DND-41 (cell line): ENCODE results near the gene LZTFL1.

Experiments used
- ATAC-seq: fragments of 200-7000 bp; cut with Tn5 transposase; 3 replicates; pipeline ENCODE4 v1.9.1; 2021; ENCODE audit warnings: low read depth; ENCODE audit not compliant: insufficient read depth
- DNase-seq: peaks from one replicate; pipeline ENCODE4 v3.0.0-alpha.2; 2020
- H2AFZ ChIP-seq: 2 replicates; pipeline ENCODE4 v1.6.0; 2012; ENCODE audit warnings: low read depth, low read length
- H3K27ac ChIP-seq: 2 replicates; pipeline ENCODE4 v1.5.1; 2012; ENCODE audit warnings: low read length, inconsistent platforms
- H3K27me3 ChIP-seq: fragments of 200-600 bp; sonication (generic); 2 replicates; pipeline ENCODE4 v1.6.0; 2012; ENCODE audit warnings: low read length, mild to moderate bottlenecking, inconsistent platforms; ENCODE audit not compliant: insufficient read depth, poor library complexity
- H3K36me3 ChIP-seq: 2 replicates; pipeline ENCODE4 v1.5.1; 2012; ENCODE audit warnings: low read length, inconsistent platforms; ENCODE audit not compliant: insufficient read depth
- H3K4me1 ChIP-seq: 2 replicates; pipeline ENCODE4 v1.5.1; 2012; ENCODE audit warnings: mild to moderate bottlenecking, low read length; ENCODE audit not compliant: insufficient read depth
- H3K4me2 ChIP-seq: 2 replicates; pipeline ENCODE4 v1.6.0; 2012; ENCODE audit warnings: mild to moderate bottlenecking, moderate library complexity, low read length, inconsistent platforms; ENCODE audit not compliant: insufficient read depth
- H3K4me3 ChIP-seq, 2 experiments: fragments of 200-600 bp in 1 of 2; shearing (Covaris generic) in 1 of 2; 2 replicates each; pipeline ENCODE4 v1.5.1; 2012 to 2016; ENCODE audit warnings: inconsistent platforms in 2 of 2, low read length in 2 of 2, mild to moderate bottlenecking in 2 of 2, low read depth in 1 of 2, moderate library complexity in 1 of 2
- H3K79me2 ChIP-seq: 2 replicates; pipeline ENCODE4 v1.6.0; 2012; ENCODE audit warnings: low read length, inconsistent platforms; ENCODE audit not compliant: insufficient read depth
- H3K9ac ChIP-seq: 2 replicates; pipeline ENCODE4 v1.6.0; 2012; ENCODE audit warnings: low read depth, mild to moderate bottlenecking, inconsistent platforms, low read length, moderate library complexity
- H3K9me3 ChIP-seq: 2 replicates; pipeline ENCODE4 v1.5.1; 2012; ENCODE audit warnings: low read length, moderate library complexity, mild to moderate bottlenecking, inconsistent platforms; ENCODE audit not compliant: insufficient read depth, severe bottlenecking
- H4K20me1 ChIP-seq: 2 replicates; pipeline ENCODE4 v1.6.0; 2012; ENCODE audit warnings: low read length; ENCODE audit not compliant: insufficient read depth
- CTCF ChIP-seq: IDR thresholded peaks from 2 replicates; pipeline ENCODE4 v1.5.1; 2012; ENCODE audit warnings: borderline replicate concordance, low read length, moderate library complexity, mild to moderate bottlenecking; ENCODE audit not compliant: poor library complexity, severe bottlenecking; ENCODE audit errors: extremely low read depth
- EZH2 ChIP-seq: IDR thresholded peaks from 3 replicates; pipeline ENCODE4 v1.6.1; 2012; ENCODE audit warnings: borderline replicate concordance, low read depth, mild to moderate bottlenecking, moderate library complexity, low read length, inconsistent platforms; ENCODE audit not compliant: severe bottlenecking

LZTFL1 gene

GRCh38 chr3:45796902-45797637 lies 44.8 kb downstream of the LZTFL1 start:
- TF ChIP-seq CTCF, result no peak
- no peak for TF ChIP-seq EZH2
- DNase-seq, result no peak
- Histone ChIP-seq H3K79me2 (no peaks in the 10 kb centered on the region), H2AFZ (no peak overlapping the region), H3K27ac (no peak overlapping the region), H3K4me1 (no peaks in the 10 kb centered on the region), H4K20me1 (no peaks in the 10 kb centered on the region), H3K4me3 (no peak overlapping the region), H3K27me3 (no peaks in the 10 kb centered on the region), H3K9me3 (no peaks in the 10 kb centered on the region), H3K9ac (no peak overlapping the region), H3K36me3 (peaks cover 11% of the 10 kb centered on the region), H3K4me2 (no peak overlapping the region)
- ATAC-seq, result peak; percentile 4; the same call in 1 of the 3 replicates

DNA sequence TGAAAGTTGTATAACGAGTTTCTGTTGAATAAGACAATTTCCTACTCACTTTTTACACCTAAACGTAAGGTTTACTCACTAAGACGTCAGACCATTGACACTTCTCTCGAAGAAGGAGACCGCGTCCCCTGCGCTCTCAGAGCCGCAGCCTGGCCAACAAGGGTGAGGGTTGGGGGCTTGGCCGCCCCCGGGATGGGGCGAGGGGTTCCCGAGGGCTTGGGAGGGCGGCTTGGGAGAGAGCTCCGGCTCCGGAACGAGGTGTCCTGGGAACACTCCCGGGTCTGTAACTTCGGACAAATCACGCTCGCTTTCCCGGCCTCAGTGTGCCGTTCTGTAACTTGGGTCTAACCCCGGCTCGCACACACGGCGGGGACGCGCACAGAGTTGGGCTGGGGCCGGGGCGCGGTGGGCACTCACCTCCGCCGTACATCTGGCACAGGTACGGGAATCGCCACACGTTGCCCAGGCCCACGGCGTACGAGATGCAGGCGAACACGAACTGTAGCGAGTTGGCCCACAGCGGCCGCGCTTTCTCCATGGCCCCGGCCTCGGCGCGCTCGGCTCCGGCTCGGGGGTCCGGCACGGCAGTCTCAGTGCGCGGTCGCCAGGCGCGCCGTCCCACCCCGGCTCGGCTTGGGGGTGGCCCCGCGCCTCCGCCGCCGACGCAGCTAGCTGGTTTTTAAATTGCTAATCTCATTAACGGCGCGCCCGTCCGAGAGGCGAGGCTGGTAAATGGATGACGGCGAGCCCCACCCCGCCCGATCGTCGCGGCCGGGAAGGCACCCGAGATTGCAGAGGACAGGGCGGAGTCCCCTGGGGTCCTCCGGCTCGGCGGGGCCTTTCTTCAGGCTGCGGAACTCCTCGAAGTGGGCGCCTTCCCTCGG lies 45.8 kb downstream of the LZTFL1 start, which contains the start of gene SLC6A20:
Gene SLC6A20 (minus strand): TSS at position 655 of the 884 bp plus-strand sequence. CDS start 117 bp downstream, at position 538.
- no peak for ATAC-seq
- no peaks in the 10 kb centered on the region for H3K27me3 ChIP-seq
- peaks cover 4% of the 10 kb centered on the region; the same call in 1 of the 2 replicates for H3K36me3 ChIP-seq
- H3K27ac ChIP-seq, result no peak within 1 kb of the TSS
- no peaks in the 10 kb centered on the region for H3K9me3 ChIP-seq
- H3K79me2 ChIP-seq, result no peaks in the 10 kb centered on the region
- TF ChIP-seq CTCF (no peak), EZH2 (no peak)
- no peak within 1 kb of the TSS for H3K4me2 ChIP-seq
- no peaks in the 10 kb centered on the region for H4K20me1 ChIP-seq
- no peak within 1 kb of the TSS for H3K9ac ChIP-seq
- no peak within 1 kb of the TSS for H3K4me3 ChIP-seq
- no peak within 1 kb of the TSS for H2AFZ ChIP-seq
- no peak for DNase-seq
- no peaks in the 10 kb centered on the region for H3K4me1 ChIP-seq

GRCh38 chr3:45795509-45795881 lies 46.4 kb downstream of the LZTFL1 start:
- no peak overlapping the region for H3K9ac ChIP-seq
- no peak for ATAC-seq
- H3K4me3 ChIP-seq, result no peak overlapping the region
- no peak for DNase-seq
- peaks cover 1% of the 10 kb centered on the region; the same call in 1 of the 2 replicates for H3K36me3 ChIP-seq
- H3K4me2 ChIP-seq, result no peak overlapping the region
- no peaks in the 10 kb centered on the region for H4K20me1 ChIP-seq
- no peaks in the 10 kb centered on the region for H3K9me3 ChIP-seq
- no peaks in the 10 kb centered on the region for H3K79me2 ChIP-seq
- H3K27me3 ChIP-seq, result no peaks in the 10 kb centered on the region
- no peak overlapping the region for H2AFZ ChIP-seq
- TF ChIP-seq EZH2 (no peak), CTCF (no peak)
- H3K4me1 ChIP-seq, result peaks cover 5% of the 10 kb centered on the region
- H3K27ac ChIP-seq, result no peak overlapping the region
